Activated CD4-positive, alpha-beta T cell treated with anti-CD3 and anti-CD28 coated beads for 24 hours (primary cell): ENCODE measurements around the gene TTC34.
"Not testable (repeated sequence)": the region's sequence is repeated elsewhere in the genome, so short reads cannot be mapped to it uniquely, and the experiment has no call there.

Source experiments
- DNase-seq, 2 donors: peaks; one replicate each; pipeline ENCODE4 v3.0.0-alpha.2; 2020; ENCODE audit warnings: low read depth in 2 of 2

TTC34 gene

GRCh38 chr1:2811533-2811918 lies 10.0 kb upstream of the TTC34 start:
- no peak for DNase-seq

- no peak for DNase-seq
These were observed 9.5 kb upstream of the TTC34 start for GRCh38 chr1:2810899-2811532.

GRCh38 chr1:2810281-2810680 lies 8.8 kb upstream of the TTC34 start:
- DNase-seq = no peak

- no peak for DNase-seq
These were observed 8.2 kb upstream of the TTC34 start for GRCh38 chr1:2809656-2810055.

DNA sequence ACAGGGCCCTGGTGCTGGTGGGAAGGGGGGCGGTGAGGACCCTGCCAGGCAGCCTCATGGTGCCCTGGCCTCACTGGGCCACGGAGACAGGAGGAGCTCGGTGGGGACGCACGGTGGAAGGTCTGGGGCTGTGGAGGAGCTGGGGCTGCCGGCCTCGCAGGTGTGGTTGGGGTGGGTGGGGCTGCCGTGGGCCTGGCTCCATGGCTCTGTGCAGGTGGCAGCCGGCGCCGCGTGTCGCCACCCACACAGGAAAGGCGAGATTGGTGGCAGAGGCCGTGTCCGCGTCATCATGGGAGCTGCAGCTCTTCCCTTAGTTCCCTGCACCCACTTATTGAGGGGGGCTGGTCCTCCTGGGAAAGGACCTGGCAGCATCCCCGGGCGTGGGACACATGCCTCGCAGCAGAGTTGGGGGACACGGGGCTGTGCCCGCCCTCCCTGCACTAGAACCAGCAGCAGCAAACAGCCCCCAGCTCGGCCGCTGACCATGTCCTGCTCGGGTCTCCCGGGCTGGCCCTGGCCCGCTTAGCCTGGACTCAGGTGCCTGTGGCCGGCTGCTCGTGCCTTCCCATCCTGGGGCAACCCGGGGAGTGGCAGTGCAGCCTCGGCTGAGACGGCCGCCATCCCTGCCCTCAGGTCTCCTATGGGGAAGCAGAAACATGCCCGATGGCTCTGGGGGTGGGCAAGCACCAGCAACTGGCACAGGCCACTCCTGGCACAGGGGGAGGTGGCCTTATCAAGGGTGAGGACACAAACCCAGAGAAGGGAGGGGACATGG lies 7.5 kb upstream of the TTC34 start:
- no peak for DNase-seq

GRCh38 chr1:2808386-2808705 lies 6.9 kb upstream of the TTC34 start:
- DNase-seq = no peak

GRCh38 chr1:2807678-2808385 lies 6.3 kb upstream of the TTC34 start:
- DNase-seq = no peak

- DNase-seq = no peak
These were observed 5.5 kb upstream of the TTC34 start for GRCh38 chr1:2807036-2807435.

- no peak for DNase-seq
These were observed 5.1 kb upstream of the TTC34 start for GRCh38 chr1:2806591-2806990.

- no peak for DNase-seq
These were observed 4.4 kb upstream of the TTC34 start for GRCh38 chr1:2805801-2806430.

DNA sequence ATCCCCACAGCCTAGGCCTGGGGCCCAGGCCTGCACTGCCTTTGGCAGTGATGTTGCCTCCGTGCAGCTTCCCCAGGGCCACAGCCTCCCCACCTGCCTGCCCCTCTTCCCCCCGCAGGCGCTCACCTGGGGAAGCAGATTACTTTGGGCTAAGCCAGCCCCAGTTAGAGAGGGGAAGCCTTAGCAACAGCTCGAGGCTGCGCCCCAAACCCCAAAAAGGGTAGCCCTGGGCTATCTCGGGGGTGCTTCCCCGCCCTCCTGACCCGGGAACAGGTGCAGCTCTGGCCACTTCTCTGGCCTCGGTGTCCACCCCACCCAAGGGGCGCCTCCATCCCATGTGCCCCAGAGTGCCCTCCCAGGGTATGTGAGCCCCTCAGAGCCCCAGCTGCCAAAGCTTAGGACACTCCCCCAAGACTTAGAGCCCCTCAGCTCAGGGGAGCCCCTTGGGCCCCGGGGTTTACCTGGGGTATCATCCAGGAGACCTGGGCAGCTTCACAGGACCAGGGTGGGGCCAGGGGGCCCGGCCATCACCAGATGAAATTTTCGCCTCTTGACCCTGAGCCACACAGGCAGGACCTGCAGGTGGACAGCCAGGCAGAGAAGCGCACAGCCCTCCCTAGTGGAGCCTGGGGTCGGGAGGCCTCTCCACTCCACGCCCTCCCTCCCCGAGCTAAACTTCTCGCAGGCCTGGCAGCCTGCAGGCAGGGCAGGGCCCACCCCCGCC lies 3.3 kb upstream of the TTC34 start:
- DNase-seq = no peak

- no peak for DNase-seq
These were observed 2.6 kb upstream of the TTC34 start for GRCh38 chr1:2803931-2804627.

DNA sequence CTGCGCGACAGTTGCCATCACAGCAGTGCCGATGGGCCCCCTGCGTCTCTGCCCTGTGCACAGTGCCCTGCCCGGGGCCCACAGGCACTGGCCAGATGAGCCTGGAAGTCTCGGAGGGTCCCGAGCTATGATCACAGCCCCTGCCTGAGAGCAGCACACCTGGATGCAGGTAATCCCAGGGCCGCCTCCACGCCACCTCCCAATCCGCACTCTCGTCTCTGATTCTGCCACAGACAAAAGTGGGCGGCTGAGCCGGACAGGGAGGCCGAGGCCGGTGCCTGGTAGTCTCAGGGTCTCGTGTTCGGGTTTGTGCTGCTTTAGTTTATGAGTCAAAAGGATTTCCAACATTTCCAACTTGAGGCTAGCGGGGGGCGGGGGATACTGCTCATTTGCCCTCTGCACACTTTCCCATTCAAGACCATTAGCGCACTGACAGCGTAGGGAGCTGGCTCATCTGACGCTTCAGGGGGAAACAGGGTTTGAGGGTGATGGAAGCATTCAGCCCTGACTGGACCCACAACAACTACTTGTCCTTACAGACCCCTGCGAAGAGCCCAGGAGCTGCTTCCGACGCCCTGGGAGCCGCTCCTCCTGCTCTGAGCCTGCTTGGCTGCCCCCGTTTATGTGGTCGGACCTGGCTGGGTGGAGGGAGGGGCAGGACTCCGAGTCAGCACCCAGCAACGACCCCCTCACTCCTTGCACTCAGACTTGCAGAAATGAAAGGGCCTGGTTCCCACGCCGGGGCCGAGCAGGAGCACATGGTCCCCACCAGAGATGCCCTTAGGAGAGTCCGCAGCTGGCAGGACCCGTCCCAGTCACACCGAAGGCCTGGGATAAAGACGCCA lies 1.8 kb upstream of the TTC34 start:
- no peak for DNase-seq

DNA sequence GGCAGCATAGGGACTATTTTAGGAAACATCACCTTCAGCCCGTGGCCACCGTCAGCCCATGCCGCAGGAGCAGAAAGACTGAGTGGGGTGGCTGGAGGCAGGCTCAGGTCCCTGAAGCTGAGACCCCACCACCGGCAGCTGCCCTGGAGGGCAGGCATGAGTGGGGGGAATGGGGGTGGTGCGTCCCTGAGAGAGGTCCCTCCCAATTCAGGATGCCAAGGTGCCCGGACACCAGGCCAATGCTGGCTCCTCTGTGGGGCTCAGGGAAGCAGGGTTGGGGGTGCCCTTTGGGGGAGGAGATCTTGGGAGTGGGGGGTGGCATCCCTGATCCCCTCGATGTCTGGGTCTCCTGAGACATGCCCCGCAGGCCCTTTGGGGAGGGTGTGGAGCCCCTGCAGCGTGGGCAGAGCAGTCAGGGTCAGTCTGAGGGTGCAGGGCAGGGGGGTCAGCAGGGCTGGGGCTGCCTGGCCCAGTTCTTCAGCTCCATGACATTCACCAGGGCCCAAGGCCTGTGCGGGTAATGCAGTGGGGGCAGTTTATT lies 998 bp upstream of the TTC34 start:
- no peak for DNase-seq

GRCh38 chr1:2801046-2801445 lies 447 bp downstream of the TTC34 start:
- no peak for DNase-seq

GRCh38 chr1:2800664-2801045 lies 838 bp downstream of the TTC34 start:
- DNase-seq = no peak

DNA sequence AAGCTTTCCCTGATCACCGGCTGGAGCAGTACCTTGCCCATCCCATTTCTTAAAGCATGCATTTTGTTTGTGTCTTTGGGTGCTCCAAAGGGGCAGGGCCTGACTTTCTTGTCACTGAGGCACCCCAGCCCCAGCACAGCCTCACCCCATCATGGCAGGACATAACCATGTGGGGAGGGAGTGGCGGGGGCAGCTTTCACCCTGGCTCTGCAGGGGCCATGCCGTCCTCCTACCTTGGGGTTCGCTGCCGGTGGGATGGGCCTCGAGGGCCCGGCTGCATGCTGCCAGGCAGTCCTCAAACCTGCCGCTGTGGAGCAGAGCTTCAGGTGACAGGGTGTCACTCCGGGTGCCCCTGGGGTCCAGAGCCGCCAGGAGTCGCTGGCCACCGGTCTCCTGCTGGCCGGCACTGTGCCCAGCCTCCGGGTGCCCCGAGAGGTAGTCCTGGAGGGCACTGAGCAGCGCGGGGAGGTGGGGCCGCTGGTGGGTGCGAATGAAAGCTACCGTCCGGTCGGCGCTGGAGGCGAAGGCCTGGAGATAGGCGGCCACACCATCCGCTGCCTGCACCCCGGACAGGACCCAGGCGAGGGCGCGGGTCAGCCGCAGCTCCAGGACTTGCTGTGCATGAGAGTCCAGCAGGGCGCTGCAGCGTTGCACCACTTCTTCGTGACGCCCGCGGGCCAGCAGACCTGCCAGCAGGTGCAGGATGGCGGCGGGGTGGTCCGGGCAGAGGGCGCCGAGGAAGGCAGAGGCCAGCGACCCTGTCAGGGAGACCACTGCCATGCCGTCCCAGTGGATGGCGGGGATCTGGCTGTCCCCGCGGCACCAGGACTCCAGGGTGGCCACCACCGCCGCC lies 1.5 kb downstream of the TTC34 start:
- no peak for DNase-seq

DNA sequence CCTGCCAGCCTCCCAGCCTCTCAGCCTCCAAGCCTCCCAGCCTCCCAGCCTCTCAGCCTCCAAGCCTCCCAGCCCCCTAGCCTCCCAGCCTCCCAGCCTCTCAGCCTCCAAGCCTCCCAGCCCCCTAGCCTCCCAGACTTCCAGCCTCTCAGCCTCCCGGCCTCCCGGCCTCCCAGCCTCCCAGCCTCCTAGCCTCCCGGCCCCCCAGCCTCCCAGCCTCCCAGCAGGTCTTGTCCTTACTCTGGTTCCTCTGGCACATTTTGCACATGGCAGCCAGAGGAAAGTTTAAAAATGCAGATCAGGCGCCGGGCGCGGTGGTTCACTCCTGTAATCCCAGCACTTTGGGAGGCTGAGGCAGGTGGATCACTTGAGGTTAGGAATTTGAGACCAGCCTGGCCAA lies 2.5 kb downstream of the TTC34 start:
- not testable (repeated sequence) for DNase-seq

- DNase-seq = no peak
These were observed 3.8 kb downstream of the TTC34 start for GRCh38 chr1:2797741-2798016.
